HL-60 (cell line): Measurements from ENCODE around the gene DNASE1L2.
A peak's percentile ranks its signal among the peaks of the same experiment; 100 is the strongest.

ENCODE experiments used
- GABPA ChIP-seq: IDR thresholded peaks from 2 replicates; pipeline ENCODE4 v1.6.1; 2012; ENCODE audit warnings: low read depth
- POLR2AphosphoS5 ChIP-seq: IDR thresholded peaks from 2 replicates; pipeline ENCODE4 v1.6.1; 2012; ENCODE audit warnings: low read depth
- SPI1 ChIP-seq: IDR thresholded peaks from 2 replicates; pipeline ENCODE4 v1.6.1; 2012; ENCODE audit warnings: low read depth, mild to moderate bottlenecking, borderline replicate concordance
- TF ChIP-seq, protein P1 (sequence below): IDR thresholded peaks from one replicate; pipeline ENCODE4 v1.5.1; 2011; ENCODE audit warnings: low read length, control low read depth, inconsistent platforms; ENCODE audit not compliant: insufficient read depth
- TF ChIP-seq, protein P2 (sequence below): IDR thresholded peaks from 2 replicates; pipeline ENCODE4 v1.6.1; 2012; ENCODE audit warnings: low read depth; ENCODE audit not compliant: insufficient replicate concordance

DNA sequence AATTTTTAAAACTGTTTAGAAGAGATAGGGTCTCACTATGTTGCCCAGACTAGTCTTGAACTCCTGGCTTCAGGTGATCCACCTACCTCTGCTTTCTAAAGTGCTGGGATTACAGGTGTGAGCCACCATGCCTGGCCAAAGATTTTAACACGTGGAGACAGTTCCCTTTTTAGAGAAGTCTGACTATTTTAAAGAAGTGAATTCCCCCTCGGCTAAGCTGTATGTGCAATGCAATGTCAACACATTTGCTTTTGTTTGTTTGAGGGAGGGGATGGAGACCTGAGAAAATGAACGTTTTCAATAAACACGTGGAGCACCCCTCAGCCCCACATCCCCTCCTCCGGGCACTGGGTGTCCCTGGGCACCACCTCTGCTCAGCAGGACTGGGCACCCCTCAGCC lies 46.0 kb downstream of the DNASE1L2 start:
- TF ChIP-seq, protein P1, sequence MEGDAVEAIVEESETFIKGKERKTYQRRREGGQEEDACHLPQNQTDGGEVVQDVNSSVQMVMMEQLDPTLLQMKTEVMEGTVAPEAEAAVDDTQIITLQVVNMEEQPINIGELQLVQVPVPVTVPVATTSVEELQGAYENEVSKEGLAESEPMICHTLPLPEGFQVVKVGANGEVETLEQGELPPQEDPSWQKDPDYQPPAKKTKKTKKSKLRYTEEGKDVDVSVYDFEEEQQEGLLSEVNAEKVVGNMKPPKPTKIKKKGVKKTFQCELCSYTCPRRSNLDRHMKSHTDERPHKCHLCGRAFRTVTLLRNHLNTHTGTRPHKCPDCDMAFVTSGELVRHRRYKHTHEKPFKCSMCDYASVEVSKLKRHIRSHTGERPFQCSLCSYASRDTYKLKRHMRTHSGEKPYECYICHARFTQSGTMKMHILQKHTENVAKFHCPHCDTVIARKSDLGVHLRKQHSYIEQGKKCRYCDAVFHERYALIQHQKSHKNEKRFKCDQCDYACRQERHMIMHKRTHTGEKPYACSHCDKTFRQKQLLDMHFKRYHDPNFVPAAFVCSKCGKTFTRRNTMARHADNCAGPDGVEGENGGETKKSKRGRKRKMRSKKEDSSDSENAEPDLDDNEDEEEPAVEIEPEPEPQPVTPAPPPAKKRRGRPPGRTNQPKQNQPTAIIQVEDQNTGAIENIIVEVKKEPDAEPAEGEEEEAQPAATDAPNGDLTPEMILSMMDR: no peak
- TF ChIP-seq POLR2AphosphoS5 (no peak), GABPA (no peak), SPI1 (peak; percentile 76; the same call in 1 of the 2 replicates)
- TF ChIP-seq, protein P2, sequence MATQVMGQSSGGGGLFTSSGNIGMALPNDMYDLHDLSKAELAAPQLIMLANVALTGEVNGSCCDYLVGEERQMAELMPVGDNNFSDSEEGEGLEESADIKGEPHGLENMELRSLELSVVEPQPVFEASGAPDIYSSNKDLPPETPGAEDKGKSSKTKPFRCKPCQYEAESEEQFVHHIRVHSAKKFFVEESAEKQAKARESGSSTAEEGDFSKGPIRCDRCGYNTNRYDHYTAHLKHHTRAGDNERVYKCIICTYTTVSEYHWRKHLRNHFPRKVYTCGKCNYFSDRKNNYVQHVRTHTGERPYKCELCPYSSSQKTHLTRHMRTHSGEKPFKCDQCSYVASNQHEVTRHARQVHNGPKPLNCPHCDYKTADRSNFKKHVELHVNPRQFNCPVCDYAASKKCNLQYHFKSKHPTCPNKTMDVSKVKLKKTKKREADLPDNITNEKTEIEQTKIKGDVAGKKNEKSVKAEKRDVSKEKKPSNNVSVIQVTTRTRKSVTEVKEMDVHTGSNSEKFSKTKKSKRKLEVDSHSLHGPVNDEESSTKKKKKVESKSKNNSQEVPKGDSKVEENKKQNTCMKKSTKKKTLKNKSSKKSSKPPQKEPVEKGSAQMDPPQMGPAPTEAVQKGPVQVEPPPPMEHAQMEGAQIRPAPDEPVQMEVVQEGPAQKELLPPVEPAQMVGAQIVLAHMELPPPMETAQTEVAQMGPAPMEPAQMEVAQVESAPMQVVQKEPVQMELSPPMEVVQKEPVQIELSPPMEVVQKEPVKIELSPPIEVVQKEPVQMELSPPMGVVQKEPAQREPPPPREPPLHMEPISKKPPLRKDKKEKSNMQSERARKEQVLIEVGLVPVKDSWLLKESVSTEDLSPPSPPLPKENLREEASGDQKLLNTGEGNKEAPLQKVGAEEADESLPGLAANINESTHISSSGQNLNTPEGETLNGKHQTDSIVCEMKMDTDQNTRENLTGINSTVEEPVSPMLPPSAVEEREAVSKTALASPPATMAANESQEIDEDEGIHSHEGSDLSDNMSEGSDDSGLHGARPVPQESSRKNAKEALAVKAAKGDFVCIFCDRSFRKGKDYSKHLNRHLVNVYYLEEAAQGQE: no peak
